Hepatocyte (in vitro differentiated cells): ENCODE data around the gene NOS1.

Experiments
- CTCF ChIP-seq: fragments of 200-600 bp; sonication (generic); IDR thresholded peaks from 2 replicates; pipeline ENCODE4 v1.5.1; 2016; ENCODE audit warnings: antibody characterized with exemption, mild to moderate bottlenecking; ENCODE audit not compliant: poor library complexity
- EZH2 ChIP-seq: fragments of 200-600 bp; sonication (generic); IDR thresholded peaks from 2 replicates; pipeline ENCODE4 v1.6.1; 2016; ENCODE audit warnings: antibody characterized with exemption, mild to moderate bottlenecking, borderline replicate concordance
- EZH2phosphoT487 ChIP-seq: fragments of 200-600 bp; sonication (generic); IDR thresholded peaks from one replicate; pipeline ENCODE4 v1.6.1; 2018; ENCODE audit warnings: antibody characterized with exemption, mild to moderate bottlenecking, low read depth, moderate library complexity; ENCODE audit not compliant: unreplicated experiment, severe bottlenecking

- TF ChIP-seq CTCF: no peak
- TF ChIP-seq EZH2: no peak
- no peak for TF ChIP-seq EZH2phosphoT487
These were observed 39.9 kb downstream of the NOS1 start for GRCh38 chr12:117321572-117321971.
